ENCODE data around the gene NFKBIL1.

DNA sequence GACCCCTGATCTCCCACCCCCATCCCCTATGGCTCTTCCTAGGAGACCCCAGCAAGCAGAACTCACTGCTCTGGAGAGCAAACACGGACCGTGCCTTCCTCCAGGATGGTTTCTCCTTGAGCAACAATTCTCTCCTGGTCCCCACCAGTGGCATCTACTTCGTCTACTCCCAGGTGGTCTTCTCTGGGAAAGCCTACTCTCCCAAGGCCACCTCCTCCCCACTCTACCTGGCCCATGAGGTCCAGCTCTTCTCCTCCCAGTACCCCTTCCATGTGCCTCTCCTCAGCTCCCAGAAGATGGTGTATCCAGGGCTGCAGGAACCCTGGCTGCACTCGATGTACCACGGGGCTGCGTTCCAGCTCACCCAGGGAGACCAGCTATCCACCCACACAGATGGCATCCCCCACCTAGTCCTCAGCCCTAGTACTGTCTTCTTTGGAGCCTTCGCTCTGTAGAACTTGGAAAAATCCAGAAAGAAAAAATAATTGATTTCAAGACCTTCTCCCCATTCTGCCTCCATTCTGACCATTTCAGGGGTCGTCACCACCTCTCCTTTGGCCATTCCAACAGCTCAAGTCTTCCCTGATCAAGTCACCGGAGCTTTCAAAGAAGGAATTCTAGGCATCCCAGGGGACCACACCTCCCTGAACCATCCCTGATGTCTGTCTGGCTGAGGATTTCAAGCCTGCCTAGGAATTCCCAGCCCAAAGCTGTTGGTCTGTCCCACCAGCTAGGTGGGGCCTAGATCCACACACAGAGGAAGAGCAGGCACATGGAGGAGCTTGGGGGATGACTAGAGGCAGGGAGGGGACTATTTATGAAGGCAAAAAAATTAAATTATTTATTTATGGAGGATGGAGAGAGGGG lies 26.1 kb downstream of the NFKBIL1 start:
- TF ChIP-seq, protein P1, sequence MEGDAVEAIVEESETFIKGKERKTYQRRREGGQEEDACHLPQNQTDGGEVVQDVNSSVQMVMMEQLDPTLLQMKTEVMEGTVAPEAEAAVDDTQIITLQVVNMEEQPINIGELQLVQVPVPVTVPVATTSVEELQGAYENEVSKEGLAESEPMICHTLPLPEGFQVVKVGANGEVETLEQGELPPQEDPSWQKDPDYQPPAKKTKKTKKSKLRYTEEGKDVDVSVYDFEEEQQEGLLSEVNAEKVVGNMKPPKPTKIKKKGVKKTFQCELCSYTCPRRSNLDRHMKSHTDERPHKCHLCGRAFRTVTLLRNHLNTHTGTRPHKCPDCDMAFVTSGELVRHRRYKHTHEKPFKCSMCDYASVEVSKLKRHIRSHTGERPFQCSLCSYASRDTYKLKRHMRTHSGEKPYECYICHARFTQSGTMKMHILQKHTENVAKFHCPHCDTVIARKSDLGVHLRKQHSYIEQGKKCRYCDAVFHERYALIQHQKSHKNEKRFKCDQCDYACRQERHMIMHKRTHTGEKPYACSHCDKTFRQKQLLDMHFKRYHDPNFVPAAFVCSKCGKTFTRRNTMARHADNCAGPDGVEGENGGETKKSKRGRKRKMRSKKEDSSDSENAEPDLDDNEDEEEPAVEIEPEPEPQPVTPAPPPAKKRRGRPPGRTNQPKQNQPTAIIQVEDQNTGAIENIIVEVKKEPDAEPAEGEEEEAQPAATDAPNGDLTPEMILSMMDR (IDR thresholded peaks at IDR 0.05; ENCODE audit: poor library complexity) = no peak
- no peak for TF ChIP-seq EZH2phosphoT487 (IDR thresholded peaks at IDR 0.05; ENCODE audit: low read depth, severe bottlenecking, unreplicated experiment)
- TF ChIP-seq EZH2 (IDR thresholded peaks at IDR 0.05; ENCODE audit: borderline replicate concordance) = no peak

Measured in hepatocyte (in vitro differentiated cells).